WERI-Rb-1 (cell line): ENCODE results near the gene IKZF2.

Experiments
- DNase-seq: peaks from one replicate; pipeline ENCODE4 v3.0.0-alpha.2; 2020
- H3K27ac ChIP-seq: fragments of 250-450 bp; sonication (Bioruptor Pico); 2 replicates; pipeline ENCODE4 v1.5.1; 2020; ENCODE audit warnings: mild to moderate bottlenecking, moderate library complexity
- H3K27me3 ChIP-seq: fragments of 250-450 bp; sonication (Bioruptor Pico); 2 replicates; pipeline ENCODE4 v1.5.1; 2021; ENCODE audit warnings: mild to moderate bottlenecking, low read depth, moderate library complexity; ENCODE audit not compliant: insufficient read depth, severe bottlenecking
- H3K36me3 ChIP-seq: fragments of 250-450 bp; sonication (Bioruptor Pico); 2 replicates; pipeline ENCODE4 v1.5.1; 2020; ENCODE audit warnings: mild to moderate bottlenecking, moderate library complexity
- H3K4me3 ChIP-seq: 2 replicates; pipeline ENCODE4 v1.5.1; 2011; ENCODE audit warnings: low read depth, mild to moderate bottlenecking, control low read depth, low read length
- H3K9me3 ChIP-seq: fragments of 250-450 bp; sonication (Bioruptor Pico); 2 replicates; pipeline ENCODE4 v1.5.1; 2021; ENCODE audit warnings: mild to moderate bottlenecking, moderate library complexity; ENCODE audit not compliant: severe bottlenecking
- TF ChIP-seq, protein P1 (sequence below): IDR thresholded peaks from 2 replicates; pipeline ENCODE4 v1.5.1; 2011; ENCODE audit warnings: low read depth, mild to moderate bottlenecking, control low read depth, inconsistent platforms, low read length

IKZF2 gene

GRCh38 chr2:213147538-213147937 is 3.9 kb downstream of the IKZF2 start:
- Histone ChIP-seq H3K27ac (no peak overlapping the region), H3K4me3 (no peak overlapping the region), H3K9me3 (no peaks in the 10 kb centered on the region), H3K36me3 (peaks cover 4% of the 10 kb centered on the region), H3K27me3 (no peaks in the 10 kb centered on the region)
- TF ChIP-seq, protein P1, sequence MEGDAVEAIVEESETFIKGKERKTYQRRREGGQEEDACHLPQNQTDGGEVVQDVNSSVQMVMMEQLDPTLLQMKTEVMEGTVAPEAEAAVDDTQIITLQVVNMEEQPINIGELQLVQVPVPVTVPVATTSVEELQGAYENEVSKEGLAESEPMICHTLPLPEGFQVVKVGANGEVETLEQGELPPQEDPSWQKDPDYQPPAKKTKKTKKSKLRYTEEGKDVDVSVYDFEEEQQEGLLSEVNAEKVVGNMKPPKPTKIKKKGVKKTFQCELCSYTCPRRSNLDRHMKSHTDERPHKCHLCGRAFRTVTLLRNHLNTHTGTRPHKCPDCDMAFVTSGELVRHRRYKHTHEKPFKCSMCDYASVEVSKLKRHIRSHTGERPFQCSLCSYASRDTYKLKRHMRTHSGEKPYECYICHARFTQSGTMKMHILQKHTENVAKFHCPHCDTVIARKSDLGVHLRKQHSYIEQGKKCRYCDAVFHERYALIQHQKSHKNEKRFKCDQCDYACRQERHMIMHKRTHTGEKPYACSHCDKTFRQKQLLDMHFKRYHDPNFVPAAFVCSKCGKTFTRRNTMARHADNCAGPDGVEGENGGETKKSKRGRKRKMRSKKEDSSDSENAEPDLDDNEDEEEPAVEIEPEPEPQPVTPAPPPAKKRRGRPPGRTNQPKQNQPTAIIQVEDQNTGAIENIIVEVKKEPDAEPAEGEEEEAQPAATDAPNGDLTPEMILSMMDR, result no peak
- DNase-seq, result no peak

DNA sequence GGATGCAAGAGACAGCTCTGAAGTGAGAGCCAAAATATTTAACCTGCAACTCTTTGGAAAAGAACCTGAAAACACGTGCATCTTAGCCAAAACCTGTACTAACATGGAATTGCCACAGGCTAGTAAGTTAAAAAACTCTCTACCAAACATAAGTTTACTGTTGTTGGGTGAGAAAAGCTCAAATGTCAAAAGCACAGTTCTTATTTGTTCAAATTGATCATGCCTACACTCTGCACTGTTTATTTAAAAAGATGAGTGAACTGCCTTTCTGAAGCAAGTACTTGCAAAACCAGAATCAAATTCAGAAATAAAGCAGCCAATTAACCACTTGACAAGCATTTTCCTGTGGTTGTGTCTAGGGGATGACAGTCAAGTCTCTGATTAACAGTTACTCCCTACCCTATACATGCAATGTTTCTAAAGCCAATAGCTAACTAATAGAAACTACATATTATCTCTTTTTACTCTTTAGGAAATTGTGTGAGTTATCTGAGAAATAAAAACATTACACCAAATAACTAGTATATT is 5.6 kb downstream of the IKZF2 start:
- H3K4me3 ChIP-seq, result no peak overlapping the region
- no peak for DNase-seq
- H3K9me3 ChIP-seq, result no peaks in the 10 kb centered on the region
- no peak overlapping the region for H3K27ac ChIP-seq
- TF ChIP-seq, protein P1, result no peak
- no peaks in the 10 kb centered on the region for H3K36me3 ChIP-seq
- H3K27me3 ChIP-seq, result no peaks in the 10 kb centered on the region

DNA sequence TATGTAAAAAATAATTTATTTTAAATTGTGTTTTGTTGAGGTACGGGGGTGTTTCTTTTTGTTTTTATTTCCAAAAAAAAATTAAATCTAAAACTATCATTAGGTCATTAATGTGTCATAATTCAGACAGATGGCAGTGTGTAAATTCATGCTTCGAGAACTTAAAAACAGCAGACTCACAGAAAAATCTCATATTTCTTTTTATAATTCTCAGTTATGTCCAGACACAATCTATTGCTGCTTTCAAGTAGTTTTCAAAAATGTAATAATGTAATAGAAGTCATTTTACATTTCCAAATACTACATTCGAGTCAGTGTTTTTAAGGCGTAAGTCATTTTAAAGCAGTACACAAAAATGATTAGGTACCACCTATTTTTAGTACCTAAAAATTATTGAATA is 14.3 kb downstream of the IKZF2 start:
- TF ChIP-seq, protein P1, result no peak
- H3K4me3 ChIP-seq, result no peak overlapping the region

DNA sequence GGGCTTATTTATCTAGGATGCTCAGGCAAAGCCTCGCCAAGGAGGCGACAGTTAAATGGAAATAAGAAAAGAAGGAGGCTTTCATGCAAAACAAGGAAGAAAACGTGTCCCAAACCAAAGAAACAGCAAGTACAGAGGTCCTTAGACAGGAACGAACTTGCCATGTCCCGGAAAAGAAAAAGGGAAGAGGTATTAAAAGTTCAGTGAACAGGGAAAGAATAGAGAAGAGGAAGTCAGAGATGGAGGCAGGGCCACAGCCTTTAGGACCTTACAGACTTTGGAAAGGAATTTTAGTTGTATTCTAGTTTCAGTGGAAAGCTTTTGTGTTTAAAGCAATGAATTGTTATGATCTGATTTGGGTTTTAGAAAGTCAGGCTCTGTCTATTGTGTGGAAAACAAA is 22.1 kb downstream of the IKZF2 start:
- no peak overlapping the region for H3K27ac ChIP-seq
- no peaks in the 10 kb centered on the region for H3K36me3 ChIP-seq
- DNase-seq, result no peak
- H3K9me3 ChIP-seq, result no peaks in the 10 kb centered on the region
- TF ChIP-seq, protein P1, result no peak
- no peaks in the 10 kb centered on the region for H3K27me3 ChIP-seq
- H3K4me3 ChIP-seq, result no peak overlapping the region

More for the DNA sequence above, 14.3 kb downstream of the IKZF2 start:
- H3K27ac ChIP-seq, result no peak overlapping the region
- no peak for DNase-seq
- H3K9me3 ChIP-seq, result no peaks in the 10 kb centered on the region
- H3K36me3 ChIP-seq, result no peaks in the 10 kb centered on the region
- H3K27me3 ChIP-seq, result no peaks in the 10 kb centered on the region

DNA sequence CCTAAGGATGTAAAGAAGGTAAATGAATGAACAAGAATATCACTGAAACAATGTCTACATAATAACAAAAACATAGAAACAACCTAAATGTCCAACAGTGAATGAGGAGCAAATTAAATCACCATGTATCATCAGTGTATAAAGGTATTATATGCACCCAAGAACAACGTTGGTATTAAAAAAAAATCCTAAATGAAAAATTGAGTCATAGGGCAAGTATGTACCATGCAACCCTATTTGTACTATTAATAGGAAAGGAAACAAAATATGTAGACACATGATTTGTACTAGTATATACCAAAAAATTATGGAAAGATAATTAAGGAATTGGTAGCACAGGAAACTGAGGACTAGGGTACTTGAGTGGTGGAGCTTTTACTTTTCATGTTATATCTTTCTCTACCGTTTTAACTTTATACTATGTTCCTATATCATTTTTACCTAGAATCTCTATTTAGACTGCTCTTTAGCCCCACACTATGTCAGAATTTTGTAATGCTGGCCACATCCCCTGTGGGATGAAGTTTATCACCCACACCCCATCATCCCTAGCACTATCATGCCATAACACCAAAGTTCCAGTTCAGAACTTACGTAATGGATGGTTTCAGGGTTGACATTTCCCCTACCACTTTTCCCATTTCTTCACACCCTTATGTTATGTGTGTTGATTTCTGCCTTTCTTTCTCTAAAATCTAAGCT is 25.6 kb downstream of the IKZF2 start:
- no peak for DNase-seq
- TF ChIP-seq, protein P1, result no peak

GRCh38 chr2:213122725-213123124 is 28.7 kb downstream of the IKZF2 start:
- no peak overlapping the region for H3K27ac ChIP-seq
- H3K4me3 ChIP-seq, result no peak overlapping the region
- no peak for DNase-seq
- TF ChIP-seq, protein P1, result no peak
- no peaks in the 10 kb centered on the region for H3K27me3 ChIP-seq
- no peaks in the 10 kb centered on the region for H3K36me3 ChIP-seq
- H3K9me3 ChIP-seq, result no peaks in the 10 kb centered on the region

More for the DNA sequence above, 25.6 kb downstream of the IKZF2 start:
- Histone ChIP-seq H3K4me3 (no peak overlapping the region), H3K27ac (no peak overlapping the region), H3K27me3 (no peaks in the 10 kb centered on the region), H3K36me3 (no peaks in the 10 kb centered on the region), H3K9me3 (no peaks in the 10 kb centered on the region)
